ENCODE results near the gene CSNK1A1.

- TF ChIP-seq CTCF (IDR thresholded peaks at IDR 0.05) (no peak), POLR2A (IDR thresholded peaks at IDR 0.05) (no peak), POLR2AphosphoS5 (IDR thresholded peaks at IDR 0.05) (no peak)
These were observed 48.1 kb upstream of the CSNK1A1 start for GRCh38 chr5:149599375-149599774.
